GM12872 (cell line): ENCODE data around the gene DNAI1.

Experiments
- CTCF ChIP-seq: IDR thresholded peaks from 3 replicates; pipeline ENCODE4 v1.5.1; 2011; ENCODE audit warnings: low read depth, mild to moderate bottlenecking, low read length, moderate library complexity; ENCODE audit not compliant: insufficient read depth

The DNAI1 gene

GRCh38 chr9:34508463-34508862, 49.9 kb downstream of the DNAI1 start:
- TF ChIP-seq CTCF: no peak

GRCh38 chr9:34508951-34509350, 50.3 kb downstream of the DNAI1 start:
- no peak for TF ChIP-seq CTCF

DNA sequence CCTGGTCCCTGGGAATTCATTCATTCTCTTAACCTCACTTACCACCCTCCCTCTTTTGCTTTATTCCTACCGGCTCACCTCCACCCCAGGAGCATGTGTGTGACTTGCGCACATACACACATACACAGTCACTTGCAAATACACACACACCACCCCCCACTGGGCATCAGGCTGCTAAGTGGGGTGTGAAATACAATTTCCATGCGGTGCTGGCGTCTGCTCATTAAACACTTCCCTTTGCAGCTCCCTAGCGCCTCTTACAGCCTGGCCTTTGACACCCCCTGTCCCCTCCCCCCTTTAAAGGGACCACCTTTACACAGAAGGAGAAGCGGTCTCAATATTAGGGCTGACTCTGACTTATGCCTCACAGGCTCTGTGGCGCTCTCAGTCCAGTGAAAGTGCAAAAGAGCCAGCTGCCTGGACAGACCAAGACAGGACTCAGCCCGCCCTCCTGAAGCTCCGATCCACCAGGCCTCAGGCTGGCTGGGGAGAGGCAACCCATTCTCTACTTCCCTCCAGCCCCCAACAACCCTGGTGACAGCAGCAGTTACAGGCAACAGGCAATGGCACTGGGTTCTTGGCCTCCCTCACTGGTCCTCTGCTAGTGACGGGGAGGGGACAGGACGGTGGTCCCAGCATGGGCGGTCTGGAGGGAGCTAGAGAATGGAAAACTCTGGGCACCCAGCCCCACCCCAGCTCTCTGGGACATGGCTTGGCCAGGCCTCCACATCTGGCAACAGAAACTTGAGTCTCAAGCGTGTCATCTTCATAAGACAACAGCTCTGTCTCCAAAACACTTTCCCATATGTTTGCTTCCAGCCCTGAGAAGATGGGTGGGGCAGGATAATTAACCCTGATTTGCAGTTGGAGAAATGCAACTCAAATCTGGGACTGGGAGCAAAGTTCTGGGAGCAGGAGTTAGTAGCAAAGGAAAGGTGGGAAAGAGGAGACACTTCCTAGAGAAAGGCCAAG, 52.2 kb downstream of the DNAI1 start:
- no peak for TF ChIP-seq CTCF

GRCh38 chr9:34512131-34513078, 53.8 kb downstream of the DNAI1 start:
- TF ChIP-seq CTCF: no peak

DNA sequence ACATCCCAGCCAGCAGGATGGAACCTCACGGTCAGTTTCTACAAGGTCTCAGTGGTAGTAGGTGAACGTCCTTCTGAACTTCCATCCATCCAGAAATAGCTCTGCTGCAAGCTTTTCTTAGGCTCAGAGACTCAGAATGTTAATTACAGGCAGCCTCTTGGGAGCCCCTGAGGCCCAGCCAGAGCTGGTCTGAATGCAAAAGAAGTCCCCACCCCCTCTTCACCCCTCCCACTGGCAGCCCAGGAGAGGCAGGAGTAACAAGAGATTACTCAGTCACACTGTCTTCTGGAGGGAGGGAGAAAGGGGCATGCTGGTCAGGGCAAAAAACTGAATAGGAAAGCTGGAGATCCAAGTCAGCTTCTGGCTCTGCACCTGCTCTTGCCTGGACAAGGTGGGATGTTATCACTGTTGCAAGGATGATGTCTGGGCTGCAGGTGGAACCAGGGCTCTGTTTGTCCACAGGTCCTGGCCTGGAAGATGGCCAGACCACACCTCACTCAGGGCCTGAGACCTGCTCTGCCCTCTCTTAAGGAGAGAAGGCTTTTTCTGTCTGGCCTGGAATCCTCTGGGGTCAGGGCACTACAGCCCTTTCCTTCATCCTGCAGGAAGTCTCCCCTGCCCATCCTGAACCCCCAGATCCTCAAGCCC, 55.1 kb downstream of the DNAI1 start:
- no peak for TF ChIP-seq CTCF

DNA sequence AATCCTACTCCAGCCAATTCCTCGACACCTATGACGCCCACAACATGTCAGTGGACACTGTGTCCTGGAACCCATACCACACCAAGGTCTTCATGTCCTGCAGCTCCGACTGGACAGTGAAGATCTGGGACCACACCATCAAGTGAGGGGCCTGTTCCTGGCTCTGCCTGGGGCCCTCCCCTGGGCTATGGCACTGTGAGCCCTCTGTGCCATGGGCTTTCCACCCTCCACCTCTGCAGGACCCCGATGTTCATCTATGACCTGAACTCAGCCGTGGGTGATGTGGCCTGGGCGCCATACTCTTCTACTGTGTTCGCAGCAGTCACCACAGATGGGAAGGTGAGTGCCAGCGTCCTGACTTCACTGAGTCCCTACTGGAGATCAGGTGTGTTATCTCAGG, 55.8 kb downstream of the DNAI1 start:
- TF ChIP-seq CTCF: no peak

DNA sequence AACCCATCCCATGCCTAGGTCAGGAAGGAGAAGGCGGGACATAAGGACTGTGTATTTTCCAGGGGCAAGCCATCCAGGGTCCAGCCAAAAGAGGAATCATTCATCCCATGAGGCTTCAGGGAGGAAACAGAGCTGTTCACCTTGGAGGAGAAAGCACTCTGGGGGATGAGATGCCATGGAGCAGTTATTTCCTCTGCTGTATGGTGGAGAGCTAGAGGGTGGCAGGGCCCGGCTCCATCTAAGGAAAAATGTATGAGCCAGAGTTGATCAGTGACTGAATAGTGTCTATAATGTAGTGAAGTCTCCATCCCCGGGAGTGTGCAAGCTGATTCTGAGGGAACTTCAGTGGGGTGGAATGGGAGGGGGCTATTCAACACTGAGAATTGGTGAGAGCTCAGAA, 56.2 kb downstream of the DNAI1 start:
- no peak for TF ChIP-seq CTCF
